Measurements from ENCODE around the gene DNASE1L1. TPM values are rescaled to one million over a fixed set of nuclear protein-coding genes. Genes with fewer than 3 reads are reported as not detected.
A peak's percentile ranks its signal among the peaks of the same experiment; 100 is the strongest.

The DNASE1L1 gene
- total and polyA plus RNA-seq, 4 donors, result 9.3 to 22.1 (median 16.7) TPM

- no peak for DNase-seq (ENCODE audit: low spot score)
- no peaks in the 10 kb centered on the region for H3K9me3 ChIP-seq (ENCODE audit: control insufficient read depth in 4 of 4, low read length in 3 of 4)
- no peak for TF ChIP-seq SP1 (IDR thresholded peaks at IDR 0.05)
- no peak overlapping the region for H3K9ac ChIP-seq (ENCODE audit: low read depth in 1 of 2, low read length in 2 of 2)
- 90% methylated on average over 7 of the region's 7 CpGs for WGBS
- no peaks in the 10 kb centered on the region for H3K27me3 ChIP-seq (ENCODE audit: control insufficient read depth in 4 of 4, insufficient read depth in 4 of 4, low read length in 3 of 4)
- no peaks in the 10 kb centered on the region for H3K36me3 ChIP-seq (ENCODE audit: control insufficient read depth in 4 of 4, insufficient read depth in 3 of 4, low read depth in 1 of 4, low read length in 3 of 4)
- H3K27ac ChIP-seq (ENCODE audit: low read depth in 1 of 2, low read length in 2 of 2), result no peak overlapping the region
- H3K4me3 ChIP-seq (ENCODE audit: low read depth in 1 of 3, low read length in 3 of 3), result no peak overlapping the region
- peaks cover 2 to 9% (median 5%) of the 10 kb centered on the region in 4 donors for H3K4me1 ChIP-seq (ENCODE audit: control insufficient read depth in 4 of 4, insufficient read depth in 4 of 4, low read length in 3 of 4)
Observed at GRCh38 chrX:154417157-154417556, 8.1 kb upstream of the DNASE1L1 start.

DNA sequence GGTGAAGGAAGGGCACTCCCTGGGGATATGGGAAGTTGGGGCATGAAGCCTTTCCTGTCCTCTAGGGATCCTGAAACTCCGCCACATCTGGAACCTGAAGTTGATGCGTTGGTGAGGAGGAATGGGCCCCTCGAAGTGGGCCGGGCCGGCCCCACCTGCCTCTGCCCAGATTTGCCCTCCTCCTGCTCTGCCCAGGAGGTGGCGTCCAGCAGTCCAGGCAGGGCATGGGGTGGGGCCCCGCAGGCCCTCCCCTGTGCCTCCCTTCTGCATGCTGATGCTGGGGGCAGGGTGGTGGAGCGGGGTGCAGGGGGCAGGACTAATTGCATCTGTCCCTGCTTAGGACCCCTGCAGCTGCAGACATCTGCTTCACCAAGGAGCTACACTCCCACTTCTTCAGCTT lies 4.1 kb upstream of the DNASE1L1 start:
- Histone ChIP-seq H3K27ac (ENCODE audit: low read depth in 1 of 2, low read length in 2 of 2) (peak overlapping the region in 1 of 2 donors; percentile 4), H3K9me3 (ENCODE audit: control insufficient read depth in 4 of 4, low read length in 3 of 4) (no peaks in the 10 kb centered on the region), H3K27me3 (ENCODE audit: control insufficient read depth in 4 of 4, insufficient read depth in 4 of 4, low read length in 3 of 4) (no peaks in the 10 kb centered on the region), H3K4me1 (ENCODE audit: control insufficient read depth in 4 of 4, insufficient read depth in 4 of 4, low read length in 3 of 4) (peaks cover 2 to 11% (median 7%) of the 10 kb centered on the region in 4 donors), H3K9ac (ENCODE audit: low read depth in 1 of 2, low read length in 2 of 2) (no peak overlapping the region), H3K36me3 (ENCODE audit: control insufficient read depth in 4 of 4, insufficient read depth in 3 of 4, low read depth in 1 of 4, low read length in 3 of 4) (peaks cover 0 to 2% (median 0%) of the 10 kb centered on the region in 4 donors), H3K4me3 (ENCODE audit: low read depth in 1 of 3, low read length in 3 of 3) (no peak overlapping the region)
- TF ChIP-seq RAD21 (IDR thresholded peaks at IDR 0.05) (no peak), JUND (IDR thresholded peaks at IDR 0.05) (no peak), RXRA (IDR thresholded peaks at IDR 0.05) (no peak), YY1 (IDR thresholded peaks at IDR 0.05) (no peak), TAF1 (conservative IDR thresholded peaks at IDR 0.05) (no peak), HNF4A (conservative IDR thresholded peaks at IDR 0.05) (no peak), GABPA (IDR thresholded peaks at IDR 0.05 in 1 of 2, conservative IDR thresholded peaks at IDR 0.05 in 1 of 2) (no peak), FOXA1 (IDR thresholded peaks at IDR 0.05) (no peak), NR2F2 (IDR thresholded peaks at IDR 0.05) (no peak), HNF4G (IDR thresholded peaks at IDR 0.05) (no peak), CTCF (IDR thresholded peaks at IDR 0.05; ENCODE audit: low read depth, low read length, missing input control) (no peak), SP1 (IDR thresholded peaks at IDR 0.05) (no peak), EGR1 (IDR thresholded peaks at IDR 0.05; ENCODE audit: low read depth in 2 of 2) (no peak)
- TF ChIP-seq, protein P1, sequence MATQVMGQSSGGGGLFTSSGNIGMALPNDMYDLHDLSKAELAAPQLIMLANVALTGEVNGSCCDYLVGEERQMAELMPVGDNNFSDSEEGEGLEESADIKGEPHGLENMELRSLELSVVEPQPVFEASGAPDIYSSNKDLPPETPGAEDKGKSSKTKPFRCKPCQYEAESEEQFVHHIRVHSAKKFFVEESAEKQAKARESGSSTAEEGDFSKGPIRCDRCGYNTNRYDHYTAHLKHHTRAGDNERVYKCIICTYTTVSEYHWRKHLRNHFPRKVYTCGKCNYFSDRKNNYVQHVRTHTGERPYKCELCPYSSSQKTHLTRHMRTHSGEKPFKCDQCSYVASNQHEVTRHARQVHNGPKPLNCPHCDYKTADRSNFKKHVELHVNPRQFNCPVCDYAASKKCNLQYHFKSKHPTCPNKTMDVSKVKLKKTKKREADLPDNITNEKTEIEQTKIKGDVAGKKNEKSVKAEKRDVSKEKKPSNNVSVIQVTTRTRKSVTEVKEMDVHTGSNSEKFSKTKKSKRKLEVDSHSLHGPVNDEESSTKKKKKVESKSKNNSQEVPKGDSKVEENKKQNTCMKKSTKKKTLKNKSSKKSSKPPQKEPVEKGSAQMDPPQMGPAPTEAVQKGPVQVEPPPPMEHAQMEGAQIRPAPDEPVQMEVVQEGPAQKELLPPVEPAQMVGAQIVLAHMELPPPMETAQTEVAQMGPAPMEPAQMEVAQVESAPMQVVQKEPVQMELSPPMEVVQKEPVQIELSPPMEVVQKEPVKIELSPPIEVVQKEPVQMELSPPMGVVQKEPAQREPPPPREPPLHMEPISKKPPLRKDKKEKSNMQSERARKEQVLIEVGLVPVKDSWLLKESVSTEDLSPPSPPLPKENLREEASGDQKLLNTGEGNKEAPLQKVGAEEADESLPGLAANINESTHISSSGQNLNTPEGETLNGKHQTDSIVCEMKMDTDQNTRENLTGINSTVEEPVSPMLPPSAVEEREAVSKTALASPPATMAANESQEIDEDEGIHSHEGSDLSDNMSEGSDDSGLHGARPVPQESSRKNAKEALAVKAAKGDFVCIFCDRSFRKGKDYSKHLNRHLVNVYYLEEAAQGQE (IDR thresholded peaks at IDR 0.05), result no peak
- TF ChIP-seq, protein P2, sequence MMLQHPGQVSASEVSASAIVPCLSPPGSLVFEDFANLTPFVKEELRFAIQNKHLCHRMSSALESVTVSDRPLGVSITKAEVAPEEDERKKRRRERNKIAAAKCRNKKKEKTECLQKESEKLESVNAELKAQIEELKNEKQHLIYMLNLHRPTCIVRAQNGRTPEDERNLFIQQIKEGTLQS (IDR thresholded peaks at IDR 0.05), result no peak
- DNase-seq (ENCODE audit: low spot score), result no peak
- WGBS, result 73% methylated on average over 8 of the region's 8 CpGs
